MM.1S (cell line): Measurements from ENCODE around the gene LSM10.

Source experiments
- DNase-seq: peaks from one replicate; pipeline ENCODE4 v3.0.0-alpha.2; 2015
- H2AFZ ChIP-seq: fragments of 300-600 bp; sonication (generic); 2 replicates; pipeline ENCODE4 v1.6.0; 2016; ENCODE audit warnings: antibody characterized with exemption, low read length
- H3F3A ChIP-seq: fragments of 300-600 bp; sonication (generic); 2 replicates; pipeline ENCODE4 v1.6.1; 2016; ENCODE audit warnings: mild to moderate bottlenecking, antibody characterized with exemption, low read length, moderate library complexity, mixed read lengths; ENCODE audit not compliant: insufficient read depth
- H3K27ac ChIP-seq: fragments of 300-600 bp; sonication (generic); 2 replicates; pipeline ENCODE4 v1.5.1; 2016; ENCODE audit warnings: mild to moderate bottlenecking, low read length
- H3K27me3 ChIP-seq: fragments of 300-600 bp; sonication (generic); replicated peaks from 2 replicates; pipeline ENCODE4 v1.6.0; 2016; ENCODE audit warnings: low read length; ENCODE audit not compliant: insufficient read depth
- H3K36me3 ChIP-seq: fragments of 300-600 bp; sonication (generic); replicated peaks from 2 replicates; pipeline ENCODE4 v1.6.1; 2016; ENCODE audit warnings: mild to moderate bottlenecking, low read length, mixed read lengths; ENCODE audit not compliant: insufficient read depth
- H3K4me1 ChIP-seq: fragments of 300-600 bp; sonication (generic); 2 replicates; pipeline ENCODE4 v1.6.1; 2016; ENCODE audit warnings: low read length, mixed read lengths
- H3K4me2 ChIP-seq: fragments of 300-600 bp; sonication (generic); 2 replicates; pipeline ENCODE4 v1.6.0; 2016; ENCODE audit warnings: low read depth, low read length
- H3K4me3 ChIP-seq: fragments of 300-600 bp; sonication (generic); 2 replicates; pipeline ENCODE4 v1.5.1; 2016; ENCODE audit warnings: low read length, mixed read lengths
- H3K79me2 ChIP-seq: fragments of 300-600 bp; sonication (generic); 2 replicates; pipeline ENCODE4 v1.6.1; 2016; ENCODE audit warnings: mixed run types, low read length, mixed read lengths
- H3K9ac ChIP-seq: fragments of 300-600 bp; sonication (generic); 2 replicates; pipeline ENCODE4 v1.6.1; 2016; ENCODE audit warnings: low read length, mixed read lengths
- H3K9me2 ChIP-seq: fragments of 300-600 bp; sonication (generic); replicated peaks from 2 replicates; pipeline ENCODE4 v1.6.1; 2016; ENCODE audit warnings: mild to moderate bottlenecking, low read length, mixed read lengths; ENCODE audit not compliant: insufficient read depth
- H3K9me3 ChIP-seq: fragments of 300-600 bp; sonication (generic); replicated peaks from 2 replicates; pipeline ENCODE4 v1.6.1; 2016; ENCODE audit warnings: mild to moderate bottlenecking, low read length, mixed read lengths; ENCODE audit not compliant: insufficient read depth
- H4K20me1 ChIP-seq: fragments of 300-600 bp; sonication (generic); 2 replicates; pipeline ENCODE4 v1.6.1; 2016; ENCODE audit warnings: mild to moderate bottlenecking, low read length, moderate library complexity, mixed read lengths; ENCODE audit not compliant: insufficient read depth
- EZH2 ChIP-seq: fragments of 300-600 bp; sonication (generic); optimal IDR thresholded peaks from 2 replicates; pipeline ENCODE3; 2017; ENCODE audit warnings: low read depth, mild to moderate bottlenecking, antibody characterized with exemption, low read length, mixed read lengths
- EZH2phosphoT487 ChIP-seq: fragments of 300-600 bp; sonication (generic); IDR thresholded peaks from 2 replicates; pipeline ENCODE4 v1.6.1; 2018; ENCODE audit warnings: antibody characterized with exemption, low read length
- TF ChIP-seq, protein P1 (sequence below): fragments of 300-600 bp; sonication (generic); IDR thresholded peaks from 2 replicates; pipeline ENCODE4 v1.5.1; 2016; ENCODE audit warnings: antibody characterized with exemption, low read length, mixed read lengths

LSM10 gene

DNA sequence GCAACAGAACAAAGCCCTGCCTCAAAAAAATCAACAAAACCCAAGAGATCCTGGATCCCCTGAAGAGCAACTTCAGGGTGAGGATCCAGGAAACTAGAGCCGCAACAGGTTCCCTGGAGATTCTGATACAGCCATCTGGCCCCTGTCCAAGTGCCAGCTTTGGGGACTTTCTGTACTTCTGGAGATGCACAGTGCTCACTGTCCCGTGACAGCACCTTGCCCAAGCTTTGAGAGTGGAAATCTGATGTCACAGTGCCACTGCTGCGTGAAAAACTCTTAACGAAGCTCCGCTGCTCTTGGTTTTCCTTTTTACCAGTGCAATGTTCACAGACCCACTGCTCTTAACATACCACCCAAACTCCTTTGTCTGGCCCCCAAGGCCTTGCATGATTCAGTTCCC lies 38.3 kb downstream of the LSM10 start:
- Histone ChIP-seq H3K36me3 (peaks cover 2% of the 10 kb centered on the region; the same call in 1 of the 2 replicates), H3K9ac (no peak overlapping the region), H3K79me2 (0 out of 2 replicates have a peak, but pooled peaks cover 14% of the 10 kb centered on the region), H3K9me3 (no peaks in the 10 kb centered on the region), H3K9me2 (no peaks in the 10 kb centered on the region), H2AFZ (no peak overlapping the region), H3K27ac (no peak overlapping the region), H3K4me1 (no peaks in the 10 kb centered on the region), H4K20me1 (no peaks in the 10 kb centered on the region), H3F3A (no peaks in the 10 kb centered on the region), H3K4me2 (no peak overlapping the region), H3K4me3 (no peak overlapping the region), H3K27me3 (no peaks in the 10 kb centered on the region)
- TF ChIP-seq, protein P1, sequence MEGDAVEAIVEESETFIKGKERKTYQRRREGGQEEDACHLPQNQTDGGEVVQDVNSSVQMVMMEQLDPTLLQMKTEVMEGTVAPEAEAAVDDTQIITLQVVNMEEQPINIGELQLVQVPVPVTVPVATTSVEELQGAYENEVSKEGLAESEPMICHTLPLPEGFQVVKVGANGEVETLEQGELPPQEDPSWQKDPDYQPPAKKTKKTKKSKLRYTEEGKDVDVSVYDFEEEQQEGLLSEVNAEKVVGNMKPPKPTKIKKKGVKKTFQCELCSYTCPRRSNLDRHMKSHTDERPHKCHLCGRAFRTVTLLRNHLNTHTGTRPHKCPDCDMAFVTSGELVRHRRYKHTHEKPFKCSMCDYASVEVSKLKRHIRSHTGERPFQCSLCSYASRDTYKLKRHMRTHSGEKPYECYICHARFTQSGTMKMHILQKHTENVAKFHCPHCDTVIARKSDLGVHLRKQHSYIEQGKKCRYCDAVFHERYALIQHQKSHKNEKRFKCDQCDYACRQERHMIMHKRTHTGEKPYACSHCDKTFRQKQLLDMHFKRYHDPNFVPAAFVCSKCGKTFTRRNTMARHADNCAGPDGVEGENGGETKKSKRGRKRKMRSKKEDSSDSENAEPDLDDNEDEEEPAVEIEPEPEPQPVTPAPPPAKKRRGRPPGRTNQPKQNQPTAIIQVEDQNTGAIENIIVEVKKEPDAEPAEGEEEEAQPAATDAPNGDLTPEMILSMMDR, result no peak
- TF ChIP-seq EZH2phosphoT487 (no peak), EZH2 (no peak)
- no peak for DNase-seq

DNA sequence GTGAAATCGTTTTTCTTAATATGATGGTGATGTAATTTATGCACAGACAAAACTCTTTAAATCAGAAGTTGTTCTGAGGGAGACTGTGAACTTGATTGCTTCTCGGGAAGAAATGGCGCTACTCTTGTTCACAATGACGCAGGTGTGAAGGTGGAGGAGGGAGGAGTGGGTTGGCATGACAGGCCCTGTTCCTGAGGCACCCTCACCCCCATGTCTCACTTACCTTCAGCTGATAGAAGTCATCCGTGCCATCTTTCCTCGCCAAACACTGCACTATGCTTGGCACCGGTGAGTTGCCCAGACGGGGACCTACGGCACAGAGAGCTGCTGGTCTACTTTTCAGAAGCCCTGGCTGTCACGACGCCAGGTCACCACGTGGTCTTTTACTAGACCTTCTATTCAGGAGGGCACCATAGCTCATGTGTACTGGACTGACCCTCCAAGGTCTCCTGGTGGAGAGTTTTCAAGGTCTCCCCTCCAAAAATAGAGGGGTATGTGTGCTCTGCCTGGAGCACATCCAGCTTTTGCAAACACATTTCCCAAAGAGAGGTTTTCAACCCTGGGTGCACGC lies 39.1 kb downstream of the LSM10 start:
- Histone ChIP-seq H3K36me3 (peaks cover 2% of the 10 kb centered on the region; the same call in 1 of the 2 replicates), H3K4me2 (no peak overlapping the region), H3K4me3 (no peak overlapping the region), H3K9me2 (no peaks in the 10 kb centered on the region), H3F3A (no peaks in the 10 kb centered on the region), H3K4me1 (no peaks in the 10 kb centered on the region), H3K27me3 (no peaks in the 10 kb centered on the region), H3K27ac (no peak overlapping the region), H3K9ac (no peak overlapping the region), H4K20me1 (no peaks in the 10 kb centered on the region), H3K9me3 (no peaks in the 10 kb centered on the region), H2AFZ (no peak overlapping the region), H3K79me2 (0 out of 2 replicates have a peak, but pooled peaks cover 14% of the 10 kb centered on the region)
- no peak for DNase-seq
- TF ChIP-seq, protein P1, result no peak
- TF ChIP-seq EZH2, result no peak
- TF ChIP-seq EZH2phosphoT487, result no peak

DNA sequence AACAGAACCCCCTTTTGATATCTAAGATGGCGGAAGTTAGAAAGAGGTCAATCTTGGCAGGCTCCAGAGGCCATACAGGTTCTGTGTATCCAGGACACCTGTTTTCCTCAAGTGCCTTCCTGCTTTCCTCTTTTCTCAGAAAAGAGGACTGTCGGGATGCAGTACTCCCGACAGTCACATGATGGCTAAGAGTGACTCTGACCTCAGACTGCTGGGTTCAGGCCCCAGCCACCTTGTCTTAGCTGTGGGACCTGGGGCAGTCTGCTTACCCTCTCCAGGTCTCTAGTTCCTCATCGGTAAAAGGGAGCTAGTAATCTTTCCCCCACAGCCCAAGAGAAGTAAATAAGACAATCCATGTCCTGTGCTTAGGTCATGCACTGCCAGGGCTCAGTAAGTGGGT lies 41.9 kb downstream of the LSM10 start:
- H3K79me2 ChIP-seq, result no peaks in the 10 kb centered on the region
- no peaks in the 10 kb centered on the region for H3K4me1 ChIP-seq
- TF ChIP-seq EZH2, result no peak
- TF ChIP-seq, protein P1, result no peak
- no peak for TF ChIP-seq EZH2phosphoT487
- 0 out of 2 replicates have a peak, but pooled peaks cover 2% of the 10 kb centered on the region for H3K36me3 ChIP-seq
- H3K4me2 ChIP-seq, result no peak overlapping the region
- H3K27me3 ChIP-seq, result no peaks in the 10 kb centered on the region
- H4K20me1 ChIP-seq, result no peaks in the 10 kb centered on the region
- no peaks in the 10 kb centered on the region for H3K9me3 ChIP-seq
- no peaks in the 10 kb centered on the region for H3F3A ChIP-seq
- H2AFZ ChIP-seq, result no peak overlapping the region
- no peak overlapping the region for H3K27ac ChIP-seq
- H3K4me3 ChIP-seq, result no peak overlapping the region
- no peaks in the 10 kb centered on the region for H3K9me2 ChIP-seq
- H3K9ac ChIP-seq, result no peak overlapping the region
- no peak for DNase-seq
